Type B pancreatic cell (in vitro differentiated cells): ENCODE measurements around the gene NCAPH2. TPM values are rescaled to one million over a fixed set of nuclear protein-coding genes. Genes with fewer than 3 reads are reported as not detected.

Experiments used
- DNase-seq: peaks from one replicate; pipeline ENCODE4 v3.0.0; 2021; ENCODE audit warnings: mixed read lengths; ENCODE audit not compliant: unreplicated experiment; ENCODE audit errors: extremely low spot score
- H3K27ac Mint-ChIP-seq: 2 replicates; pipeline ENCODE4 v1.8.0; 2021; ENCODE audit warnings: mild to moderate bottlenecking, mixed read lengths
- H3K27me3 Mint-ChIP-seq: 2 replicates; pipeline ENCODE4 v1.8.0; 2021; ENCODE audit warnings: mixed read lengths
- H3K36me3 Mint-ChIP-seq: 2 replicates; pipeline ENCODE4 v1.8.0; 2021; ENCODE audit warnings: mixed read lengths
- H3K4me1 Mint-ChIP-seq: one replicate; pipeline ENCODE4 v1.8.0; 2021; ENCODE audit warnings: mixed read lengths; ENCODE audit not compliant: unreplicated experiment
- H3K4me3 Mint-ChIP-seq: 2 replicates; pipeline ENCODE4 v1.8.0; 2021; ENCODE audit warnings: mild to moderate bottlenecking, mixed read lengths
- H3K9me3 Mint-ChIP-seq: 2 replicates; pipeline ENCODE4 v1.8.0; 2021; ENCODE audit warnings: mixed read lengths
- total RNA-seq: library from RNA; stranded (reverse); gene quantifications from 2 replicates; pipeline ENCODE4 v1.2.1, GENCODE V29; 2021; ENCODE audit warnings: low replicate concordance
- TF ChIP-seq, protein P1 (sequence below): fragments of 200-600 bp; sonication (generic); conservative IDR thresholded peaks from 2 replicates; pipeline ENCODE4 v1.5.0; 2021; ENCODE audit warnings: antibody characterized with exemption, mild to moderate bottlenecking

NCAPH2 gene
- total RNA-seq, 1 donor from 2014 or later: 75.2 TPM

DNA sequence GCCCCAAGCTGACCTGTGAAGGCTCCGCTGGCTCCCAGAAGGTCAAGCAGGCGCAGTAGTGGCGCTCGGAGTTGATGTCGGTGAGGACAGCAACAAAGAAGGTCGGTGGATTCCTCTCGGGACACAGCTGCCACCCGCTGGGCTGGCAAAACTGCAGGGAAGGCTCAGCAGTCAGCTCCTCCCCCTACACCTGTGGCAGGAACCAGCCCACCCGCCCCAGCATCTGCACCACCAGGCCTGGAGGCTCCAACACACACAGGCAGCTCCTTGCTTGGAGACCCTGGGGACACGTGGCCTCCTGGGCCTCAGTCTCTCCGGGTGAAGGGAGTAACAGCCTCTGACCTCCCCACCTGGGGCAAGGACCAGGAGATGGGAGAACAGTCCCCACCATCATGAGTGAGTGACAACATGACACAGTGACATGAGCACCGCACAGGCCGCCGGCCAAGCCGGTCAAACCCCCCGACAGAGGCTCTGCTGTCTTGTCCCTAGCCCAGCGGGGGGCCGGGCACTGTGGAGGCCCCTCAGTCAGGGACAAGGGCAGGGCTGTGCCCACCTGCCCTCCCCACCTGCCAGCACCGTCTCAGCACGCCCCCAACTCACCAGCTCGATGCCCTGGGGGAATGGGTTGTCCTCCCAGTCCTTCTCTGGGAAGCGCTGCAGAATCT, 40.1 kb upstream of the NCAPH2 start:
- no peak overlapping the region for H3K4me3 Mint-ChIP-seq
- no peak overlapping the region for H3K27ac Mint-ChIP-seq
- H3K27me3 Mint-ChIP-seq: no peaks in the 10 kb centered on the region
- H3K36me3 Mint-ChIP-seq: peaks cover 6% of the 10 kb centered on the region
- TF ChIP-seq, protein P1, sequence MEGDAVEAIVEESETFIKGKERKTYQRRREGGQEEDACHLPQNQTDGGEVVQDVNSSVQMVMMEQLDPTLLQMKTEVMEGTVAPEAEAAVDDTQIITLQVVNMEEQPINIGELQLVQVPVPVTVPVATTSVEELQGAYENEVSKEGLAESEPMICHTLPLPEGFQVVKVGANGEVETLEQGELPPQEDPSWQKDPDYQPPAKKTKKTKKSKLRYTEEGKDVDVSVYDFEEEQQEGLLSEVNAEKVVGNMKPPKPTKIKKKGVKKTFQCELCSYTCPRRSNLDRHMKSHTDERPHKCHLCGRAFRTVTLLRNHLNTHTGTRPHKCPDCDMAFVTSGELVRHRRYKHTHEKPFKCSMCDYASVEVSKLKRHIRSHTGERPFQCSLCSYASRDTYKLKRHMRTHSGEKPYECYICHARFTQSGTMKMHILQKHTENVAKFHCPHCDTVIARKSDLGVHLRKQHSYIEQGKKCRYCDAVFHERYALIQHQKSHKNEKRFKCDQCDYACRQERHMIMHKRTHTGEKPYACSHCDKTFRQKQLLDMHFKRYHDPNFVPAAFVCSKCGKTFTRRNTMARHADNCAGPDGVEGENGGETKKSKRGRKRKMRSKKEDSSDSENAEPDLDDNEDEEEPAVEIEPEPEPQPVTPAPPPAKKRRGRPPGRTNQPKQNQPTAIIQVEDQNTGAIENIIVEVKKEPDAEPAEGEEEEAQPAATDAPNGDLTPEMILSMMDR: no peak
- DNase-seq: no peak
- H3K4me1 Mint-ChIP-seq: peaks cover 13% of the 10 kb centered on the region
- no peaks in the 10 kb centered on the region for H3K9me3 Mint-ChIP-seq

DNA sequence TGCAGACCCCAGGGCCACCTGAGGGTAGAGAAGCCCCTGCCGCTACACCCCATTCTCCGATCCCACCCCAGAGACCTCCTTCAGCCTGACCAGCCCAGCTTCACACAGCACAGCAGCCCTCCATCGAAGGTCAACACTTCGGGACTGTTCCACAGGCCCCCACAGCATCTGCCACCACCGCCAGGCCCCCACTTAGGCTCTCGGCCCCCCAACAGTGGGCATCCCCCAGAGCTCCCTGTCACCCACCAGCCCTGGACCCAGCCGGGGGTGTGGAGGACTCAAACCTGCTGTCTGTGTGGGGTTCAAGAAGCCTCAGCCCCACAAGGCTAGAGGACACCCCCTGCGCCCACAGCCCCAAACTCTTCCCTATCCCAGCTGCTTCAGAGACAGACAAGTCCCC, 39.4 kb upstream of the NCAPH2 start:
- TF ChIP-seq, protein P1: no peak
- peaks cover 21% of the 10 kb centered on the region for H3K4me1 Mint-ChIP-seq
- peak overlapping the region; percentile 36 for H3K27ac Mint-ChIP-seq
- no peak for DNase-seq
- H3K4me3 Mint-ChIP-seq: no peak overlapping the region
- no peaks in the 10 kb centered on the region for H3K27me3 Mint-ChIP-seq
- peaks cover 6% of the 10 kb centered on the region for H3K36me3 Mint-ChIP-seq
- H3K9me3 Mint-ChIP-seq: no peaks in the 10 kb centered on the region

DNA sequence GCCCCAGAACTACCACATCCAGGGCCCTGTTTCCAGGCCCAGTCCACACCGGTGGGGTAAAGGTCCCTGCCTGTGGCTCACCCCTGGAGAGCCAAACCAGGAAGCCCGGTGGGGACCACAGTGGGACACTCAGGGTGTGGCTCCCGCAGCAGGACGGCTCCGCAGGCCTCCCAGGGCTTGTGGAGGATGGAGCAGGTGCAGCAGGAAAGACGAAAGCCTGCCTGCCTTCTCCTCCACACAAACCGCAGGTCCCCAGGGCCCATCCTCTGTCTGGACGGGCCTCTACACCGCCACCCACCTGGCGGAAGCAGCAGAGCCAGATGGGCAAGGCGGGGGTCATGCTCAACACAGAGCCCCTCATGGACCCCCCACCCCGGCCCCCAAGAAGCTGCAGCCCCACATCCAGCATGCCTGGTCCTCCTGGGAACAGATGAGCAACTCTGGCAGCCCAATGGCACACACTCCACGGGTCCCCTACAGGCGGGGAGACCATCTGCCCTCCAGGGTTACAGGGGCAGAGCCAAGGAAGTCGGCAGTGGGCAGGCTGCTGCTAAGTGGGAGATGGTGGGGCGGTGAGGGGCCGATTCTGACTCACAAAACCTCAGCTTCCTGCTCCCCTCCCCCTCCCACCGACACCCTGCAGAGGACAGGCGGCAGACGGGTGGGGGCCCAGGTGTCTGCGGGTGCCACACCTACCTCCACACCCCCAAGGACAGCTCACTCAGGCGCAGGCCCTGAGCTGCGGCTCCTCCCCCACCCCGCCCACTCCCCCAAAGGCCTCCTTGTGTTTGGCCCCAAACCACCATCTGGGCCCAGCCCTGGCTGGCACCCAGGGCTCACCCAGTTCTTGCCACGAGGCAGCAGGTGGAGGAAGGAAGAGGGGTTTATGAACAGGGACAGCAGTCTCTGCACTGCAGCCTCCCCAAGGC, 38.4 kb upstream of the NCAPH2 start:
- DNase-seq: no peak
- TF ChIP-seq, protein P1: no peak
- no peaks in the 10 kb centered on the region for H3K9me3 Mint-ChIP-seq
- peak overlapping the region; percentile 90 for H3K27ac Mint-ChIP-seq
- no peaks in the 10 kb centered on the region for H3K27me3 Mint-ChIP-seq
- peaks cover 4% of the 10 kb centered on the region for H3K36me3 Mint-ChIP-seq
- H3K4me3 Mint-ChIP-seq: peak overlapping the region; percentile 73
- peaks cover 27% of the 10 kb centered on the region for H3K4me1 Mint-ChIP-seq

DNA sequence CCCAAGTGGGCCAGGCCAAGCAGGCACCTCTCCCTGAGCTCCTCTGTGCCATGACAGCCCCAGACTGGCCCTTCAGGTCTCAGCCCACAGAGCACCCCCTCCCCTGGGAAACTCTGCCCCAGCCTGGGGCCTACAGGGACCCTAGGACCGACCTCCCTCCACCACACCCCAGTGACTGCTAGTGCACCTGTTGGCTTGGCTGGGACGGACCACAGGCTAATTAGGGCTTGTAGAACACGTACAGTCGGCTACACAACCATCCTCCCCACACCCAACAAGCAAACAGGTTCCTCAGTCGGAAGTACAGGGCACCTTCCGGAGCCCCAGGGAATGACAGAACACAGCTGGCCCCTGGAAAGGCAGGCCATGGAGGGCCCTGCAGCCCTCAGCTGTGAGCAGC, 37.5 kb upstream of the NCAPH2 start:
- Mint-ChIP-seq H3K27ac (peak overlapping the region; percentile 90), H3K4me3 (peak overlapping the region; percentile 73), H3K27me3 (no peaks in the 10 kb centered on the region), H3K4me1 (peaks cover 29% of the 10 kb centered on the region), H3K36me3 (peaks cover 4% of the 10 kb centered on the region), H3K9me3 (no peaks in the 10 kb centered on the region)
- DNase-seq: no peak
- TF ChIP-seq, protein P1: no peak

DNA sequence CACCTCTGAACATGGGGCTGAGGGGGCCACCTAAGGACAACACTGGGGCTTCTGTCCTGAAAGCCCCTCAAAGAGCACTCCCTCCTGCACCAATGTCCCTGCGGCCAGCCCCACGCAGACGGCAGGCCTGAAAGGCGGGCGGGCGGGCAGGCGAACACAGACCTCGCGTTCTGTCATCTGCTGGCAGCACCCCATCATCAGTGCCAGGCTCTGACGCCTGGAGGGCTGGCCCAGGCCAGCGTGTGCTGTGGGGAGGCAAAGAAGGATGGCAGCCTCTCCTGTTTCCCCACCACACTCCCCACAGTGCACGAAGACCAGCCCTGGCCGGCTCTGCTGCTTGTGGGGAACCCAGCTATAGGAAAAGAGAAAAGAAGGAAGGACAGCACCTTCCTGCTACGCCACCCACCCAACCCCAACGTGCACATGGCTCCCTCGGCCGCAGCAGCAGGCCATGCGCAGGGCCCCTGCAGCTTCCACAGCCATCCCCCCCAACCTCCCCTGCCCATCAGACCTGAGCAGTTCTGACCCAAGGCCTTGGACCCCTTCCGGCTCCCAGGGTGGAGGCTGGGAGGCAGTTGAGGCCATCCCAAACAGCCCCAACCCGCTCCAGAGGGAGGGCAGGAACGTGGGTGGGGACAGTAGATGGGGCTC, 36.7 kb upstream of the NCAPH2 start:
- Mint-ChIP-seq H3K4me1 (peaks cover 31% of the 10 kb centered on the region), H3K9me3 (no peaks in the 10 kb centered on the region), H3K27ac (peak overlapping the region; percentile 90), H3K27me3 (no peaks in the 10 kb centered on the region), H3K4me3 (peak overlapping the region; percentile 73), H3K36me3 (peaks cover 4% of the 10 kb centered on the region)
- no peak for DNase-seq
- TF ChIP-seq, protein P1: no peak
